DMS114 treated with DMSO at 0.1 percent for 48 hours (cell line): ENCODE results near the gene LRRC4B.

Experiments used
- DNase-seq: peaks from one replicate; lab custom pipeline; 2025; ENCODE audit not compliant: unreplicated experiment; lab: John Stamatoyannopoulos, UW

The LRRC4B gene

DNA sequence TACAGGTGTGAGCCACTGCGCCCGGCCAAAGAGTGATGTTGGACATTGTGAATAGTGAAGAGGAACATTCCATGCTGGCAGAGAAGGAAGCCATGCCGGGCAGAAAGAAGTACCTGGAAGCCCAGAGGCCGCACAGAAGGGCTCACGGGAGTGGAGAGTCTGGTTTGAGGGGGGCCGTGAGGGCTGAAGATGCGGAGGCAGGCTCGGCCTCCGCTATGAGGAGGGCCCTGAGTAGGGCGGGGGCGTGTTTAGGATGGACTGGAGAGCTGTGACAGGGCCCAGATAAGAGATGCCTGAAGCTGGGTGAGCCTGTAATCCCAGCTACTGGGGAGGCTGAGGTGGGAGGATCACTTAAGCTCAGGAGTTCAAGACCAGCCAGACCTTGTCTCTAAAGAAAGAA, 58.9 kb downstream of the LRRC4B start:
- DNase-seq: no peak

DNA sequence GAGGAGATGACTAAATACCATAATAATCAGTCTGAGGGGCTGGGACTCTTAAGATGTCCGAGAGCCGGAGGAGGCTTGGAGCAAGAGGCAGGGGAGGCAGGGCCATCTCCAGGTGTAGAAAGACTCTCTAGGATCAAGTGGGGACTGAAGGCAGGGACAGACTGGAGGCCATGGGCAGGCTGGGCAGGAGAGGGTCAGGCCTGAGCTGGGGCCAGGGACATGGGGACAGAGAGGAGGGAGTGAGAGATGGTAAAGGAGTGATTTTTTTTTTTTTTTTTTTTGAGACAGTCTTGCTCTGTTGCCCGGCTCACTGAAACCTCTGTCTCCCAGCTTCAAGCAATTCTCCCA, 59.4 kb downstream of the LRRC4B start:
- DNase-seq: no peak

DNA sequence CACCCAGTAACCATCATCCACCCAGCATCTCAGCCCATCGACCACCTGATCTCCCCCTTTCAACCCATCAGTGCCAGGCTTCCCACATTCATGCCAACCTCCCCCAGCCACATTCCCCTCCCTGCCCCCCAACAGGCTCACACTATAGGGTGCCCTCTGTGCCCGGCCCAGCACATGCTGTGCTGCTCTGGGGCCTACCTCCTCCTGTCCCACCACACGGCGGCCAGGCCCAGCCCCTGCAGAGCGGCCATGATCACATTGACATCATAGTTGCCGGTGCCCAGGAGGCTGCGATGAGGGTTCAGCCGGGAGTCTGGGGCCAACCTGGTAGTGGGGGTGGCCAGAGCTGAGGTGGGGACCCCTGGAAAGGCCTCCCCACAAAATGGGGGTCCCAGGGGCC, 60.9 kb downstream of the LRRC4B start:
- no peak for DNase-seq

DNA sequence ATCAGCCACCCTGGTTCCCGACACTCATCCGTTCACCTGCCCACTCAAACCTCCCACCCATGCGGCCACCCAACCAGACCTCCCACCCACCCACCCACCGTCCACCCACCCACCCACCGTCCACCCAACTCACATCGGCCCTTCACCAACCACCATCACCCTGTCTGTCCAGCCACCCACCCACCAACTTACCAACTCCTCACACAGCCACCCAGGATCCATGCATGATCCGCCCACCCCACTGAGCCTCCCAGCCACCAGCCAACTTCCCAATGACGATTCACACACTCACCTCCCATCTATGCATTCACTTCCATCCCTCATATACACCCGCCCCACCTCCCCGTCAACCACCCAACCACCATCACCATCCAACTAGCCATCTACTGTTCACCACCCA, 61.5 kb downstream of the LRRC4B start:
- no peak for DNase-seq

DNA sequence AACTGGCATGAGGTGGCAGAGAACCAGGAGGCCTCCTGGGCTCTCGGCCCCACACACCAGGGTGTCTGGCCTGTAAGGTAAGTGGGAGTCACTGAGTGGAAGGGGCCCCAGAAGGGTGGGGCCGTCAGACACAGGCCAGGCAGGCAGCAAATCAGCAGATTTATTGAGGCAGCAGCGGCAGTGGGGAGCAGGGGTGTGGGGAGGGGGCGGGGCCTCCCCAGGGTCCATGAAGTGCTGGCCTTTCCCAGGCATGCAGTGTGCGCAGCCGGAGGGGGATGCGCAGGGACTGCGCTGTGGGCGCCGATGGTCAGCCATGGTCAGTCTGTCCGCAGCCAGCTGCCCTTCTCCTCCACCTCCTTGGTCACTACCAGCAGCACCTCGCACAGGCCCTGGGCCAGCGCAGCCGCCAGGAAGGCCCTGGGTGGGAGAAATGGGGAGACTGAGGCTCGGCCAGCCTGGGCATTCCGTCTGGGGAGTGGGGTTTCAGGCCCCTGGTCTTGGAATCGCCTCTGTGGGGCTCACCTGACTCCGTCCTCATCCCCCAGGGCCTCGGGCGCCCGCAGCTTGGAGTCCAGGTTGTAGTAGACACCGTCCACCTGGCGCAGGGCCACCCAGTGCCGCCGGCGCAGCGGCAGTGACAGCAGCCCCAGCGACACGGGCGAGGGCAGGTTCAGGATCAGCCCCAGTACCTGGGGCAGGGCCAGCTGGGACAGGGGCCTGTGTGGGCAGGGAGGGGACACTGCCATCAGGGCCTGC, 62.2 kb downstream of the LRRC4B start:
- DNase-seq: no peak

DNA sequence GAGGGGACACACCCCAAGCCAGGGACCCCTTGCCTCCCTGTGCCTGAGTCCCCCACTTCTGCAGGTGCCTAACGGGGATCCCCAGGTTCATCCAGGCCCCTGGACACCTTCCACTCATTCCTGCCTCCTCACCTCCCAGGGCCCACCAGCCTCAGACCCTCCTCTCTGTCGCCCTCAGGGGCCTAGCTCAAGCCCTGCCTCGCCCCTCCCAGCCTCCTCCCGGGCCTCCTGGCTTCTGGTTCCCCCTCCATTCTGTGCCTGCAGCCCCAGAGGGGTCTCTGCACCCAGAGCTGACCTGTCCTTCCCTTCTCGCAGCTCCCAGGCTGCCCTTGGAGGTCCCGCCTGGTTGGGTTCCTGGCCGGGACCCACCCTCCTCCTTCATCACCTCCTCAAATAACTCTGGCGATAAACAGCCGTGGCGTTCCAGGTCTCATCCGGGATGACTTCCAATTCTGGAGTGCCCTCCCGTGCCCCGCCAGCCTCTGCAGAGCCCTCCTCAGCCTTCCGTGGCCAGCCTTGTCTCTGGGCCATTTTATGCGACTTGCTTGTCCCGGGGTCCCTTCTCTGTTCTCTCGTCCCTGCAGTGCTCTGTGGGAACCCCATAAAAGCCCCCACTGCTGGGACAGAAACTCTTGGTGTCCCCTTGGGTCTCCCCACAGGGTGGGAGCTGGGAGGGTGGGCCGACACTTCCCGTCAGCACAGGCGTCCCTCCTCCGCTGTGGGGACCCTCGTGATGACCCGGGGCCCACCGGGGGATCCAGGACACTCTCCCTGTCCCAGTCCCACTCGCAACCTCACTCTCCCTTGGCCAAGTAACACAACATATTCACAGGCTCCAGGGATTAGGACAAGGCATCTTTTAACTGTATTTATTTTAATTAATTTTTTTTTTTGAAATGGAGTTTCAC, 66.4 kb downstream of the LRRC4B start:
- DNase-seq: no peak

DNA sequence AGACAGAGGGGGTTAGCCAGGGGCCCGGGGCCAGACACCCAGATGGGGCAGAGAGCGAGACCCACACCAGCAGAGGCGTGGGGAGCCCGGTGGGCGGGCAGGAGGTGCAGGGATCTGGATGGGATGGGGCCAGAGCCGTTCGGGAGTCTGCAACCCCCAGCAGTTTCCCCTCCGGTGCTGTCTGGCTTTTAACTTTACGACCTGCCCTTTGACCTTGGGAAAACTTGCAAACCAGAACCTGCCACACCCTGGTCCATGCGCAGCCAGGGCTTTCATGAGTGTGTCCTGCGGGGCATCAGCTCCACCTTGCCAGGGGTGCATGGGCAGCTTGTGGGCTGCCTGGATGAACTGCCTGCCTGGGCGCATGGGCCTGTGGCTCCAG, 67.1 kb downstream of the LRRC4B start:
- no peak for DNase-seq

DNA sequence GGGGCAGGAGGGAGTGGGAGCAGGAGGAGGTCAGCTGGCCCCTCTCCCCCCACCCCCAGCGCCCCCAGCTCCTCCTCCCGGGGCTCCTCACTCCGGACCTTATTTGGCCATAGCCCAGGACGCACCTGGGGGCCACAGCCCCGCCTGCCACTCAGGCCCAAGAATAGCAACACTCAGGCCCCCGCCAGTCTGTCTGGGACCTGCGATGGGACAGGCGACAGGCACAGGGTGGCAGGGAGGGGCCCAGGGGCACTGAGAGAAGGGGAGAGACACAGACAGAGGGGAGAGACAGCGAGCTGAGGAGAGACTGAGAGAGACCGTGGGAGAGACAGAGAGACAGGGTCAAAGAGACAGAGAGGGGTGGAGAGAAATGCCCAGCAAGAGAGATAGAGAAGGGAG, 67.5 kb downstream of the LRRC4B start:
- DNase-seq: no peak

DNA sequence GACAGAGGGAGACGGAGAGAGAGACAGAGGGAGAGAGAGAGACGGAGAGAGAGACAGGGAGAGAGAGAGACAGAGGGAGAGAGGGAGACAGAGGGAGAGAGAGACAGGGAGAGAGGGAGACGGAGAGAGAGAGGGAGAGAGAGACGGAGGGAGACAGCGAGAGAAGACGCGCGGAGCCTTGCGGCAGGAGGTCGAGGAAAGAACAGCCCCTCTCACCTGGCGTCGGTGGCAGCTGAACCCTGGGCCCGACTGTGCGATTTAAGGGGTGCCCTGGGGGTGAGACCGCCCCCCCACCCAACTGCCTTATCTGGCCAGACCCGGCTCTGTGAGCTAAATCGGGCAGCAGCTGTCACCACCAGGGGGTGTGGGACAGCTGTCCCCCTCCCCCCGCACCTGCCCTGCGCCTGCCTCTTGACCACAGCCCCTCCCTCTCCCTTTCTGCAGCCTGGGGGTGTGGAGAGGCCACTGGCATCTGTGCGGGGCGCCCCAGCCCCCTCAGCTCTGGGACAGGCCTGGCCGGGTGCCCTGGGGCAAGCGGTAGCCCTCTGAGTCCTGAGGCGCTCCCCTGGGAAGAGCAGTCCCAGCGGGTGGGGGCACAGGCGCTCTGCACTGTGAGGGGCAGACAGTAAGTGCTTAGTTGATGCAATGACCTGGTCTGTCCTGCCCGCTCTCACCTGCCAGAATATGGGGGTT, 68.0 kb downstream of the LRRC4B start:
- DNase-seq: no peak

DNA sequence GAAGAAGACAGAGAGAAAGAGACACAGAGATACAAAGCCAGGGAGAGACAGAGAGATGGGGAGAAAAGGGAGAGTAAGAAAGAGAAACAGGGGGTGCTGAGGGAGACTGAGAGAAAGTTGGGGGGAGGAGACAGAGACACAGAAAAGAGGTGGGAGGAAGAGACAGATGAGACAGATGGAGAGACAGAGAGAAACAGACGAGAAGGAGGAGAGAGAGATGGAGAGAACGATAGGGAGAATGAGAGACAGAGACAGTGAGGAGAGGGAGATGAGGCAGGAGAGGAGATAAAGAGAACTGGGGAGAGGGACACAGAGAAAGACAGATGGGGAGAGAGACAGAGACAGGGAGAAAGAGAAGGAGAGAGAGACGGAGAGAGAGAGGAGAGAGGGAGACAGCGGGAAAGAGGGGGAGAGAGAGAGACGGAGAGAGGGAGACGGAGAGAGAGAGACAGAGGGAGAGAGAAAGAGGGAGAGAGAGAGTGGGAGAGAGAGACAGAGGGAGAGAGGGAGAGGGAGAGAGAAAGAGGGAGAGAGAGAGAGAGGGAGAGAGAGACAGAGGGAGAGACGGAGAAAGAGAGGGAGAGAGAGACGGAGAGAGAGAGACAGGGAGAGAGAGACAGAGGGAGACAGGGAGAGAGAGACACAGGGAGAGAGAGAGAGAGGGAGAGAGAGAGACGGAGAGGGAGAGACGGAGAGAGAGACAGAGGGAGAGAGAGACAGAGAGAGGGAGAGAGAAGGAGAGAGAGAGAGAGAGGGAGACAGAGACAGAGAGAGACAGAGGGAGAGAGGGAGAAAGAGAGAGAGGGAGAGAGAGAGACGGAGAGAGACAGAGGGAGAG, 69.8 kb downstream of the LRRC4B start:
- no peak for DNase-seq

DNA sequence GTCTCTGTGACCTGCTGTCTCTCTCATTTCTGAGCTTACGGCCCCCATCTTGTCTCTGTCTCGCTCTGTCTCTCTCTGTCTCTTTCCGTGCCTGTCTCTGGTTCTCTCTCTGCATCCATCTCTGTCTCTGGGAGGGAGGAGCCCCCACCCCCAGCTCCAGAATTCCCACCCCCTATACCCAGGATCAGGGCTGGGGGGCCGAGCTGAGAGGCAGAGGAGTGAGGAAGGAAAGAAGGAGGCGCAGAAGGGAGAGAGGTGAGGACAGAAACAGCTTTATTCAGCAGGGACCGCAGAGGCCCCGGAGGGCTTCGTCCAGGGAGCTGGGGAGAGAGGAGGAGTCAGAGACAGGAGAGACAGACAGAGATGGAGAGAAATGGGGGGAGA, 71.2 kb downstream of the LRRC4B start:
- DNase-seq: no peak

DNA sequence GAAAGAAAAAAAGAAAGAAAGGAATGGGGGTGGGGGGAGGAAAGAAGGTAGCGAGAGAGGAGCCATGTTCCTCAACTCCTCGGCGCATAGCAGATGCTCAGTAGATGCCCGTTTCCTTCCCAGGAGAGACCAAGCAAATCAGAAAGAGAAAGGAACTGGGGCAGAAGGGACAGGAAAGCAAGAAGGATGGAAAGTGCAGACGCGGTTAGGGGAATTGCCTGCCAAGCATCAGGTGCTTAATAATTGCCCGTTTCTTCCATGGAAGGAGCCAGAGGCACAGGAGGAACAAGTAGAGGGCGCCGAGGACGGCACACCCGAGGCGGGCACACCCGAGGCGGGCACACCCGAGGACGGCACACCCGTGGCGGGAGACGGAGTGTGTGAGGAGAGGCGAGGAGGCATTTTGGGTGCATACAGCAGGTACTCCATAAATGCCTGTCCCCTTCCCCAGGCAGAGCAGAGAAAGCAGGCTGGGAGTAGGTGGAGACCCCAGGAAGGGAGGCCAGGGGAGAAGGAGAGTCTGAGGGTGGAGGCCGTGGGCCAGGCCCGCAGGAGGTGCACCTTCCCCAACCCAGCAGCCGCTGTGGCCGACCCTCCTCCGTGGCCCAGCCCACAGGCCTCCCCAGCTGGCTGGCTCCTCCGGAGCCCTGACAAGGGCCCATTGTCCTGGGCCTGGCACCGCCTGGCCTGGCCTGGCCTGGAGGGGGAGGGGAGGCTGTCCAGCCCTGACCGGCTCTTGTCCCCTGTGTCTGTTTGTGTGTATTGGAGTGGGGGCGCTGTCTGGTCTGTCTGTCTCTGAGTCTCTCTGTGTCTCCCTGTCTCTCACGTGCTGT, 71.8 kb downstream of the LRRC4B start:
- no peak for DNase-seq

DNA sequence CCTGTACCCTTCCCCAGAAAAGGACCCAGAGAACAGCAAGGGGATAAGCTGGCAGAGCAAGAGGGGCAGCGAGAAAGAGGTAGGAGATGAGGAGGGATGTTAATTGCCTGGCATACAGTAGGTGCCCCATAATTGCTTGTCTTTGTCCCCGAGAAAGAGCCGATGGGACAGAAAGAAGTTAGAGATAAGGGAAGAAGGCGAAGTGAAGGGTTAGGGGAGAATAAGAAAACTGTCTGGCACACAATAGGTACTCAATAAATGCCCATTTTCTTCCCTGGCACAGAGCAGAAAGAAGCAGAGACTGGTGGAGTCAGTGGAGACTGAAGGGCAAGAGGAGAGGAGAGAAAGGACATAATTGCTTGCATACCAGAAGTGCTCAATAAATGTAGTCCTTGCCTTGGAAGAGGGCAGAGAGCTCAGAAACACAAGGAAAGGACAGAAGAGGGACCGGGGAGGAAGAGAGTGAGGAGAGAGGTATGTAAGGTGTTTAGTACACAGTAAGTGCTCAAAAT, 73.2 kb downstream of the LRRC4B start:
- no peak for DNase-seq

DNA sequence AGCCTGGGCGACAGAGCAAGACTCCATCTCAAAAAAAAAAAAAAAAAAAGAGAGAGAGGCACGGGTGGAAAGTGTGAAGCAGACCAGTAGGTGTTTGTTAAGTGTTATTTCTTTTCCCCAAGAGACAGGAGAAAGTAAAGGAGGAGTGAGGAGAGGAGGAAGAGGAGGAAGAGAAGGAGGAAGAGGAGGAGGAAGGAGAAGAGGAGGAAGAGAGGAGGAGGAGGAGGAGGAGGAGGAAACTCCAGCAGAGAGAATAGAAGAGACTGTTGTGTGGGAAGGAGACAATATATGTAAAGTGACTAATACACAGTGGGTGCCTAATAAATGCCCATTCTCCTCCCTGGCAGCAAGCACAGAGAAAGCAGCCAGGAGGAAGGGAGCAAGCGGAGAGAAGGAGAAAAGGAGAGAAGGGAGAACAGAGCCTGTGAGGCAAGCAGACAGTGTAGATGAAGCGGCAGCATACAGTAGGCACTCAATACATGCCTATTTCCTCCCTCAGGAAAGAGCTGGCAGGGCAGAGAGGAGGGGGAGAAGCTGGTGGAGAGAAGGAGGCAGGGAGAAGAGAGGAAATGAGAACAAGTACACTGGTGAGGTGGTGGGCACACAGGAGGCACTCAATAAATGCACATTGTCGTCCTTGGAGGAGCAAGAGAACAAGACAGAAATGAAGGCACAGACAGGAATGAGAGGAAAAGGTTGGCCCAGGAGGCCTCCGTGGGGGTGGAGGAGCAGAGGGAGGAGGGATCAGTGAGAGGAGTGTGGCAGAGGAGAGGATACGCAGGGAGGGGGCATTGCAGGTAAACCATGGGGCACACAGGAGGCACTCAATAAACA, 73.8 kb downstream of the LRRC4B start:
- DNase-seq: no peak

DNA sequence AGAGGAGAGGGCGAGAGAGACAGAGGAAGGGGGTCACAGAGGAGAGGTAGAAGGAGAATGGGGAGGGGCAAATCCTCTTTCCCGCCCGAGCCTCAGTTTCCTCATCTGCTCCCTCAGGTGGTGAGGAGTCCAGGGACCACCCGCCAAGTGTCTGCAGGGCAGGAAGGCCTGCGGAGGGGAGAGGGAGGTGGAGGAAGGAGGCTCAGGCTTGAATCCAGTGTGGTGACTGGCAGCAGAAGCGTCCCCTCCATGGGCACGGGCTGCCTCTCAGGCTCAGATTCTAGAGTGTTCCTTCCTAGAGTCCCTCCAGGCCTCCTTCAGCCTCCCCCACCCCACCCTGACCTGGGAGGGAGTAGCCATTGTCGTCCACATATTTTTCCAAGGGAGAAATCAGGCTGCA, 75.1 kb downstream of the LRRC4B start:
- no peak for DNase-seq

DNA sequence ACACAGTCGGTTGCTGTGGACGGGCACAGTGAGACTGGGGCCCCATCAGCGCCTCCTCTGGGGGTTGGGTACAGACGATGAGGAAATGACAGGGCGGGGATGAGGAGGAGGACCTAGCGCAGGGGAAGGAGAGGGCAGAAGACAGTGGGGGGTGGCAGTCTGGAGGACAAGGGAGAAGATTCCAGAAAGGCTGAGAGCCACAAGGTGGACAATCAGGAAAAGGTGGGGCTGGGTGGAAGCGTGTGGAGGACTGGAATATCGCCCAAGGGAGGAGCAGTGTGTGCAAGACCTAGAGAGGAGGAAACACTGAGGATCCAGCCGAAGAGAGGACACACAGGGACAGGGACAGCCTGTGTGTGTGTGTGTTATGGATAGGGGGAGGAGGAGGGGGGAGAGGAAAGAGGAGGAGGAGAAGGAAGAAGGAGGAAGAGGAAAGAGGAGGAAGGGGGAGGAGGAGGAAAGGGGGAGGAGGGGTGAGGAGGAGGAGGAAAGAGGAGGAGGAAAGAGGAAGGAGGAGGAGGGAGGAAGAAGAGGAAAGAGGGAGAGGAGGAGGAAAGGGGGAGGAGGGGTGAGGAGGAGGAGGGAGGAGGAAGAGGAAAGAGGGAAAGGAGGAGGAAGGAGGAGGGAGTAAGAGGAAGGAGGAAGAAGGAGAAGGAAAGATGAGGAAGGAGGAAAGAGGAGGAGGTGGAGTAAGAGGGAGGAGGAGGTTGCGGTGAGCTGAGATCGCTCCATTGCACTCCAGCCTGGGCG, 75.8 kb downstream of the LRRC4B start:
- DNase-seq: no peak

DNA sequence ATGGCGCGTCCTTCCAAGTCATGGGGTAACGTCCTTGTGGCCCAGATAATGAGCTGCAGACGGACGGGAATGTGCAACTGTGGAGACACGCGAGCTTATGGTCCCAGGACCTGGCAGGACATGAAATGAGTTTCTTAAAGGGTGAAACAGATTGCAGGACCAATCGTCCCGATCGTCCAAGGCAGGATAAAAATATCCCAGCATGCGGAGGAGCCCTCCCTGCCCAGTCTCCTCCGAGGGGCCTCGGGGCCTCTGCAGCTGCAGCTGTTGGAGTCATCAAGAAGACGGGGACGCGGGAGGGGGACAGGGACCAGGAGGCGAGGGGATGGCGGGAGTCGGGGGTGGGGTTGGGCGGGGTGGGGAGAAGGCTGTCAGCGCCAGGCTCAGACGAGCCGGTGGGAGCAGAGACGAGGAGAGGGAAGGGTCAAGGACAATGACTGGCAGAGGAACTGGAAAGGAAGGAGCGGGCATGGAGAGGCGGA, 77.2 kb downstream of the LRRC4B start:
- no peak for DNase-seq

DNA sequence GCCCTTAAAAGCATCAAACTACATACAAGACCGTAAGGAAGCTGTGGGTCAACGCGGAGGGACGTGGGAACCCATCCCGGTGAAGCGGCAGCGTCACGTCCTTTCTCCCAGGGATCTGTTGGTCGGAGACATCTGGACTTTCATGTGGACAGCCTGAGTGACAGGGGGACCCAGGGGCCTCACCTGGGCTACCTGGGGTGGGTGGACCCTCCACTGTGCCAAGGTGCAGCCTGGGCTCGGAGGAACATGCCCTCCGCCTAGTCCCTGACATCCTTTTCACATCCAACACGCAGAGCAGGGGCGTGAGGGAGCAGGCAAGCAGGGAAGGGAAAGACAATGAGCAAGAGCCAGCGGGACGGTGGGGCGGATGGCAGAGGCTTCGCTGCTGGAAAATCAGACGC, 77.8 kb downstream of the LRRC4B start:
- DNase-seq: no peak
